NCI-H146 treated with DMSO at 0.1 percent for 48 hours (cell line): ENCODE measurements around the gene RBM3.
"Not testable (repeated sequence)": the region's sequence is repeated elsewhere in the genome, so short reads cannot be mapped to it uniquely, and the experiment has no call there.

Source experiments
- DNase-seq: peaks from one replicate; lab custom pipeline; 2025; ENCODE audit not compliant: unreplicated experiment; lab: John Stamatoyannopoulos, UW

RBM3 gene

DNA sequence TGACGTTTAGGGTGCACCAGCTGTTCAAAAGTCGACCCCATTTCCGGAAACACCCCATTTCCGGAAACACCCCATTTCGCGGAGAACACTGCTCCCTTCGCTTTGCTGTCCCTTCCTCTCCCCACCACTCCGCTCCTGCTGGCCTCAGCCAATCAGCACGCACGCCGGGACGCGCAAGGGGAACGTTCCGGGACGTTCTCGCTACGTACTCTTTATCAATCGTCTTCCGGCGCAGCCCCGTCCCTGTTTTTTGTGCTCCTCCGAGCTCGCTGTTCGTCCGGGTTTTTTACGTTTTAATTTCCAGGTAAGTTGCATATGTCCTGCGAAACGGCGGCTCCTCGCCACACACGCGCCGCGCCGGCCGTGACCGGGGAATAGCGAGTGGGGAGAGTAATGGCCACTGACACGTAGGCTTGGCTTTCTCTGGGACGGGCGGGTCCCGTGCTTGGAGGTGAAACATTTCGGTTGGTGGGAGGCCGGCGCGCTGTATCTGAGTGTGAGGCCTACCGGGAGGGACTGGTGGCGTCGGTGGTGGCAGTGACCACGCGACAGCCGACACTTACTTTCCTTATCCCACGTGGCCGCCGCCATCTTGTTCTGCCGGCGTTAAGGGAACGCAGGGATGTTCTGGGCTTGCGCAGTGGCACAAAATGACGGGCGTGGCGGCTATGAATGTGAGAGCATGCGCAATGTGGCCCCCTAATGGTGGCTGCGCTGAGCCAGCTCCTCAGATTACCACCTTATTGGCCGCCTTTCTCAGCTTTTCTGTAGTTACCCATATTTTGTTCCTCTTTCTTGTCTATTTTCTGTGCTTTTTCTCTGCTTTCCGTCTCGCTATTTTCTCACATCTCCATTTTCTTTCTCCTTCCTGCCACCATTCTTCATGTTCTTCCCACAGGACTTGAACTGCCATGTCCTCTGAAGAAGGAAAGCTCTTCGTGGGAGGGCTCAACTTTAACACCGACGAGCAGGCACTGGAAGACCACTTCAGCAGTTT is at the start of gene RBM3:
RBM3 (plus strand) TSS at position 215 of the 997 bp plus-strand sequence; CDS start at position 912, 697 bp downstream.
- DNase-seq, result peak; percentile 88

DNA sequence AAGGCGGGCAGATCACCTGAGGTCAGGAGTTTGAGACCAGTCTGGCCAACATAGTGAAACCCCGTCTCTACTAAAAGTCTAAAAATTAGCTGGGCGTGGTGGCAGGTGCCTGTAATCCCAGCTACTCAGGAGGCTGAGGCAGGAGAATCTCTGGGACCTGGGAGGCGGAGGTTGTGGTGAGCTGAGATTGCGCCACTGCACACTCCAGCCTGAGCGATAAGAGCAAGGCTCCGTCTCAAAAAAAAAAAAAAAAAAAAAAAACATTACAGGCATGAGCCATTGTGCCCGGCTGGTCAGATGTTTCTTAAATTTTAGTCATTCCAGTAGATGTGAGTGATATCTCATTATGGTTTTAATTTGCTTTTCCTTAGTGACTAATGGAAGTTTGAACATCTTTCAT is 48.4 kb upstream of the RBM3 start:
- not testable (repeated sequence) for DNase-seq

DNA sequence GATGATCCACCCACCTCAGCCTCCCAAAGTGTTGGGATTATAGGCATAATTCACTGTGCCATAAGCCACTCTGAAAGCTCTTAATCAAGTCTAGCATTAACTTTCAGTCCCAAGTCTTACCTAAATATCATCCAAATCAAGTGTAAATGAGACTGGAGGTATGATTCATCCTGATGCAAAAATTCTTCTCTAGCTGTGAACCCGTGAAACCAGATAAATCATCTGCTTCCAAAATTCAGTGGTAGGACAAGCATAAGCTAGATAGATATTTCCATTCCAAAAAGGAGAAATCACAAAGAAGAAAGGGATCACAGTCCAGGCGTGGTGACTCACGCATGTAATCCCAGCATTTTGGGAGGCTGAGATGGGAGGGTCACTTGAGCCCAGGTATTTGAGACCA is 43.5 kb upstream of the RBM3 start:
- no peak for DNase-seq

DNA sequence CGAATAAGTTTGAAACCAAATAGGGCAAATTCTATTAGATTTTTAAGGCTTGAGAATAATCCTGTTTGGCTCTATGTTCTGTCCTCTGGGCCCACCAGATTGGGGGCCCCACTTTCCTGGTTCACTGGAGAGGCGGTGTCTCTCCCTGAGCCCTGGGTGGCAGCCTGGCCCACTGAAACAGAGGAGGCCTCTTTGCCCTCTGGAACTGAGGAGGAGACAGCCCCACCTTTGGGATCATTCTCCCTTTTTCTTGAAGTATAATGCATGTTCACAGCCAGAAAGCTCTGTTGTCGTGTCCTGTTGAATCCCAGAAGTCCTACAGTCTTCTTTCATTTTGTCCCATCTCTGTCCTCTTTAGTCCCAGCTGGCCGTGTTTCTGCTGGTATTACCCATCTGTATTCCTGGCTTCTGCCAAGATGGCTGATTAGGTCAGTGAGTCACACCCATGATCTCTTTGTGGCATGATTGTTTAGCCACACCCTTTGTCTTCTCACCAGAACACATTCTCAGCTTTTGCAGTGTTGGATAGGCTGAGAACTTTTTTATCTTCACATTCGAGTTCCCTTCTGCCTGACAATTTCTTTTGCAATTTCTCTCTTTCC is 42.8 kb upstream of the RBM3 start:
- DNase-seq, result no peak

DNA sequence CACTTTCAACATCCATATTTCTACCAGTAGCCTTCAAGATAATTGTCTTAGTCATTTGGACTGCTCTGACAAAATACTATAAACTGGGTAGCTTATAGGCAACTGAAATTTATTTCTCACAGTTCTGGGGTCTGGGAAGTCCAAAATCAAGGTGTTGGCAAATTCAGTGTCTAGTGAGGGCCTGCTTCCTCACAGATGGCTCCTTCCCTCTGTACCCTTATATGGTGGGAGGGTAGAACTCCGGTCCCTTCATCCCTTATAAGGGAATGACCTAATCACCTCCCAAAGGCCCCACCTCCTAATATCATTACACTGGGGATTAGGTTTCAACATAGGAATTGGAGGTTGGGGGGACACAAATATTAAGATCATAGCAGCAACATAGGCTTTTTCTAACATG is 42.1 kb upstream of the RBM3 start:
- no peak for DNase-seq

DNA sequence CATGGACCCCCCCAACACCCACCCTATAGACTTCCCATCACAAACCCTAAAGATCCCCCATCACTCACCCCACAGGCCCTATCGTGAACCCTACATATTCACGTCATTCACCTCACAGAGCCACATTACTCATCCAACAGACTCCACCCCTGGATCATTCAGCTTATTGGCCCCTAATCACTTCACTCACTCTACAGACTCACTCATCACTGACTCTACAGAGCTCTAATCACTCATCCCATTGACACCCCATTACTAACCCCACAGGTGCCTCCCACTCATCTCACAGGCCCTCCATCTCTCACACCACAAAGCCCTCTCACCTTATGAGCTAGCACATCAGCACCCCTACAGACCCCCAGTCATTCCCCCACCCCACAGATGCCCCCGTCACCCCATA is 41.1 kb upstream of the RBM3 start:
- DNase-seq, result no peak

DNA sequence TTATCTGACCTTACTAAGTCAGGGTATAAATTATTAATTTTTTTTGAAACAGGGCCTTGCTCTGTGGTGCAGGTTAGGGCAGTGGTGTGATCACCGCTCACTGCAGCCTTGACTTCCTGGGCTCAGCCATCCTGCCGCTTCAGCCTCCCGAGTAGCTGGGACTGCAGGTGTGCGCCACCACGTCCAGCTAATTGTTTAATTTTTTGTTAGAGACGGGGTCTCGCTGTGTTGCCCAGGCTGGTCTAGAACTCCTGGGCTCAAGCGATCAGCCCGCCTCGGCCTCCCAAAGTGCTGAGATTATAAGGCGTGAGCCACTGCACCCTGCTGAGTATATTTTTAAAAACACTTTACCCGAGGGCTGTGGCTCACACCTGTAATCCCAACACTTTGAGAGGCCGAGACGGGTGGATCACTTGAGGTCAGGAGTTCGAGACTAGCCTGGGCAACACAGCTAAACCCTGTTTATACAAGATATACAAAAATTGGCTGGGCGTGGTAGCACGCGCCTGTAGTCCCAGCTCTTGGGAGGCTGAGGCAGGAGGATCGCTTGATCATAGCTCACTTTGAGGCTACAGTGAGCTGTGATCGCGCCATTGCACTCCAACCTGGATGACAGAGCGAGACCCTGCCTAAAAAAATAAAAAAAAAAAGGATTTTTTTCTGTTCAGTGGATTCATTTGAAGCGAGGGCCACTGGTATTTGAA is 35.5 kb upstream of the RBM3 start:
- no peak for DNase-seq

DNA sequence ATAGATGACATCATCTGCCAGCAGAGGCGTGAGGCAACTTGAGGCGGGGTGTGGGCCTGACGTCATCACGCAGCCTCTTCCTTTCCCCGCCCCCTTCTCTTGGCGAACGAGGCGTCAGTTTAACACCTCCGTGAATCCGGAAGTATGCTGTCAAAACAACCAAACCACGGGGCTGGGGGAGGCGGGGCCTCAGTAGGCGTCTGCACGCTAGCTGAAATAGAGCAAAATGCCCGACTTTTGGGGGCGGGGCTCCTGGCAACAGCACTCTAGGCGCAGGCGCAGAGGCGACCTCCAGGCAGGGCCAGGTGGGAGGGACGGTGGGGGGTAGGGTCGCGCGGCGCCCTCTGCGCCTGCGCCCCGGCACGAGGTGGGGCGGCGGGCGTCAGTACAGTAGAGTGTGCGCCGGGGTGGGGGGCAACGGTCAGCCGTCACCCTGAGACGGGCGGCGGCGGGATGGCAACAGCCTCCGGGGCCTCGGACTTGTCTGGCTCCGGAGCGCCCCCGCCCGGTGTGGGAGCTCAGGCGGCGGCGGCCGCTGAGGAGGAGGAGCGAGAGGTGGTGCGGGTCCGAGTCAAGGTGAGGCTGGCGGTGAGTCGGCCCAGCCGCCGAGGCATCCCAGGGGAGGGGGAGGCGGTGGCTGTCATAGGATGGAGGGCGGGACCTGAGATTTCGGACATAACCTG is 34.8 kb upstream of the RBM3 start, which contains the start of gene TBC1D25:
TBC1D25 (plus strand) TSS at position 370 of the 683 bp plus-strand sequence; CDS start at position 454, 84 bp downstream.
- peak; percentile 93 for DNase-seq

DNA sequence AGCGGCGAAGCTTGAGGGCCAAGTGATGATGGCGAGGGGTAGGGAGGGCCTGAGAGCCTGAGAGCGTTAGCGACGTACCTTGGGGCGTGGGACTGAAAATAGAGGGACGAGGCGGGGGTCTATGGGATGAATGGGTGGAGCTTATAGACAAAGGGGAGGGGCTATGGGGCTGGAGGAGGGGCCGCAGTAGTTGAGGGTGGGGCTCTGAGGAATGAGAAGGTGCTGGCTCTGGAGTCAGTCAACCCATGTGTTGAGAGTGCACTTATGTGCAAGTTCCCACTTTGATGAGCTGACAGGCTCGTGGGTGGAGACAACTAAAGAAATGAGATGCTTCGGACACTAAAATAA is 34.3 kb upstream of the RBM3 start:
- peak; percentile 66 for DNase-seq

DNA sequence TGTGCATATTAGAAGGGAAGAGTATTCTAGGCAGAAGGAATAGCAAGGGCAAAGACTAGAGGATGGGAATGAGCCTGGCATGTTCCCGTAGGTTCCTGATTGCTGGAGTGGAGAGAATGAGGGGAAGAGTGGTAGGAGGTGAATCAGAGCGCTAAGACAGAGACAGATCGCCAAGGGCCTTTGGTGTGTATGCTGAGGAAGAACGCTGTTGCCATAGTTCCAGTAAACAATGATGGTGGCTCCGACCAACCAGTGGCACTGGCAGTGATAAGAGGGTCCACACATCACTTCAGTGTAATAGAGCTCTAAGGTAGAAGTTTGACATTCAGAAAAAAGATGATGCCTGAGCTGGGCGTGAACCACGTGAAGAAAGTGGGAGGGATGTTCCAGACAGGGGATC is 33.8 kb upstream of the RBM3 start:
- DNase-seq, result no peak

DNA sequence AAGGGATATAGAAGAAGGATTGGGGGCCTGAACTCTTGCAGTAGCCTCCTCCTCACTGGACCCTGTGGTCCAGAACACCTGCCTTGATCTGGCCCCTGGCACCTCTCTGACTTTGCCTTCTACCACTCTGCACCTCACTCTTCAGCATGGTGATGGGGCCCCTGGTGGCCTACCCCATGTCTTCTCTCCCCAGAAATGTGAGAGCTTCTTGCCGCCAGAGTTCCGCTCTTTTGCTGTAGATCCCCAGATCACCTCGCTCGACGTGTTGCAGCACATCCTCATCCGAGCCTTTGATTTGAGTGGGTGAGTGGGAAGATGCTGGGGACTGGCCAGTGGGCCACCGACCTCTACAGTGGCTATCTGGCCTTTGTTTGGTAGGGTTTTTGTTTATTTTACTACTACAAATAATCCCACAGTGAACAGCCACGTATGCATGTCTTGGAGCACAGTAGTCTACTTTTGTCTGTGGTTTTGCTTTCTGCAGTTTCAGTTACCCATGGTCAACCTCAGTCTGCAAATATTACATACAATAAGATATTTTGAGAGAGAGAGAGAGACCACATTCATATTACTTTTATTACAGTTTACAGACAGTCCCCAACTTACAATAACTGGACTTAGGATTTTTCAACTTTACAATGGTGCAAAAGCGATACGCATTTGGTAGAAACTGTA is 33.0 kb upstream of the RBM3 start:
- DNase-seq, result no peak

DNA sequence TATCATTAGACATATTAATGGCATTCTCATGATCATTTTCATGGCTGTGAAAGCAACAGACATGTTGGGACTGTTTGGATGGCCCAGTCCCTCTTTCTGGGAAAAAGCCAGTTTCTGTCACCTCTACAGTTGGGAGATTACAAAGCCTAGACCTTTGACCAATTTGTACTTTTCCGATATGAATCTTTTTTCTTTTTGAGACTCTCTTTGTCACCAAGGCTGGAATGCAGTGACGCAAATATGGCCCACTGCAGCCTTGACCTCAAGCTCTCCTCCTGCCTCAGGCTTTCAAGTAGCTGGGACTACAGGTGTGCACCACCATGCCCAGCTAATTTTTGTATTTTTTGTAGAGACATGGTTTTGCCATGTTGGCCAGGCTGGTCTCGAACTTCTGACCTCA is 25.4 kb upstream of the RBM3 start:
- no peak for DNase-seq

DNA sequence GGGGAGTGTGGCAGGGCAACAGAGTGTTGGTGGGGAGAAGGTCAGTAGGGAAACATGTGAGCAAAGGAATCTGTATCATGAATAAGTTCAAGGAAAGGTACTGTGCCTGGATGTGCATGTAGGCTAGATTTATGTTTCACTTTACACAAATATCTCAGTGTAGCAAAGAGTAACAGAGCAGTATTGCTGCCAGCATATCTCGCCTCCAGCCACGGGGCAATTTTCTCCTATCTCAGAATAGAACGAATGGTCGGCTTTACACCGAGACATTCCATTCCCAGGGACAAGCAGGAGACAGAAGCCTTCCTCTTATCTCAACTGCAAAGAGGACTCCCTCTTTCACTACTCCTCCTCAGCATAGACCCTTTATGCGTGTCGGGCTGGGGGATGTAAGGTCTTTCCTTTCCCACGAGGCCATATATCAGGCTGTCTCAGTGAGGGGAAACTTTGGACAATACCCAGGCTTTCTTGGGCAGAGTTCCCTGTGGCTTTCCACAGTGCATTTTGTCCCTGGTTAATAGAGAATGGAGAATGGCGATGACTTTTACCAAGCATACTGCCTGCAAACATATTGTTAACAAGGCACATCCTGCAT is 18.5 kb upstream of the RBM3 start:
- not testable (repeated sequence) for DNase-seq

DNA sequence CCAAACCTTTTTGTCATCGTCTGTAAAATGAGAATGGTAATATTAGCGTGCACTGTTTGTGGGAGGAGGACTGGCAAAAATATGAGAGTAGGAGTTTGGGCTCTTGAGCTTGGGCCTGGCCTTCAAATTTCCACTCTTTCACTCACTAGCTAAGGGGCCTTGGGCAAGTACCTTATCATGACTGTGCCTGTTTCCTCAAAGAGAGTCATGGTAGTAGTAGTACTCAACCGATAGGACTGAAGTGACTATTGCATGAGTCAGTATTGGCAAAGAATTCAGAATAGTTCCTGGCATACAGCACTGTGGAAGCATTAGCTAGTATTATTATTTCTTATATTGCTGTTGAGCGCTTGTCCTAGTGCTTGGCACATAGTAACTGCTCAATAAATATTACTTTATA is 16.0 kb upstream of the RBM3 start:
- no peak for DNase-seq

DNA sequence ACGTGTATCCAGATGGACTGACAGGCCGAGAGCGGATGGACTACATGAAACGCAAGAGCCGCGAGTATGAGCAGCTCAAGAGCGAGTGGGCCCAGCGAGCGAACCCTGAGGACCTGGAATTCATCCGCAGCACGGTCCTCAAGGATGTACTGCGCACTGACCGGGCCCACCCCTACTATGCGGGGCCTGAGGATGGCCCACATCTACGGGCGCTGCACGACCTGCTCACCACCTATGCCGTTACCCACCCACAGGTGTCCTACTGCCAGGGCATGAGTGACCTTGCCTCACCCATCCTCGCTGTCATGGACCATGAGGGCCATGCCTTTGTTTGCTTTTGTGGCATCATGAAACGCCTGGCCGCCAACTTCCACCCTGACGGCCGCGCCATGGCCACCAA is 14.6 kb upstream of the RBM3 start:
- DNase-seq, result no peak

DNA sequence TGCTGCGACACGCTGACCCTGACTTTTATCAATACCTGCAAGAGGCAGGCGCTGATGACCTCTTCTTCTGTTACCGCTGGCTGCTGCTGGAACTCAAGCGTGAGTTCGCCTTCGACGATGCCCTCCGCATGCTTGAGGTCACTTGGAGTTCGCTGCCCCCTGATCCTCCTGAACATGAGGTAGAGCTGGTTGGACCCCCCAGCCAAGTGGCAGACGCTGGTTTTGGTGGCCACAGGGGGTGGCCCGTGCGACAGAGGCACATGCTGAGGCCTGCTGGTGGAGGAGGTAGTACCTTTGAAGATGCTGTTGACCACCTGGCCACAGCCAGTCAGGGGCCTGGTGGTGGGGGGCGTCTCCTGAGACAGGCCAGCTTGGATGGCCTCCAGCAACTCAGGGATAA is 14.2 kb upstream of the RBM3 start:
- no peak for DNase-seq

DNA sequence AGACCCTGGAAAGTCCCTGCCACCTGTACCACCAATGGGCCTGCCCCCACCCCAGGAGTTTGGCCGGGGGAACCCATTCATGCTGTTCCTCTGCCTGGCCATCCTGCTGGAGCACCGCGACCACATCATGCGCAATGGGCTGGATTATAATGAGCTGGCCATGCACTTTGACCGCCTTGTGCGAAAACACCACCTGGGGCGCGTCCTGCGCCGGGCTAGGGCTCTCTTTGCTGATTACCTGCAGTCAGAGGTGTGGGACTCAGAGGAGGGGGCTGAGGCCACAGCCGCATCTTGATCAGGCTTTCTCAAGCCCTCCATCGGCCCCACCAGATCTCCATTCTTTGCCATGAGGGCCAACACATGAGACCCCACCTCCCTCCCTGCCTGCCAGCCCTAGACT is 13.6 kb upstream of the RBM3 start:
- no peak for DNase-seq

DNA sequence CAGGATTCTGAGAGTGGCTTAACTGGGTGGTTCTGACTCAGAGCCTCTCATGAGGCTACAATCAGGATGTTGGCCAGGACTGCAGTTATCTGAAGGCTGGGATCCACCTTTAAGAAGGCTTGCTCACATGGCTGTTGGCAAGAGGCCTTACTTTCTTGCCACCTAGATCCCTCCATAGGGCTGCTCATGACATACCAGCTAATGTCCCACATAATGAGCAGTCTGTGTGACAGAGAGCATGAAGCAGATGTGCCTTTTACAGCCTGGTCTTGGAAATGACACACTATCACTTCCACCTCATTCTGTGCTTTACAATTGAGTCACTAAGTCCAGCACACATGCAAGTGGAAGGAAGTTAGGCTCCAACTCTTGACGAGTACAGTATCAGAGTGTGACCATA is 4.3 kb upstream of the RBM3 start:
- DNase-seq, result no peak

DNA sequence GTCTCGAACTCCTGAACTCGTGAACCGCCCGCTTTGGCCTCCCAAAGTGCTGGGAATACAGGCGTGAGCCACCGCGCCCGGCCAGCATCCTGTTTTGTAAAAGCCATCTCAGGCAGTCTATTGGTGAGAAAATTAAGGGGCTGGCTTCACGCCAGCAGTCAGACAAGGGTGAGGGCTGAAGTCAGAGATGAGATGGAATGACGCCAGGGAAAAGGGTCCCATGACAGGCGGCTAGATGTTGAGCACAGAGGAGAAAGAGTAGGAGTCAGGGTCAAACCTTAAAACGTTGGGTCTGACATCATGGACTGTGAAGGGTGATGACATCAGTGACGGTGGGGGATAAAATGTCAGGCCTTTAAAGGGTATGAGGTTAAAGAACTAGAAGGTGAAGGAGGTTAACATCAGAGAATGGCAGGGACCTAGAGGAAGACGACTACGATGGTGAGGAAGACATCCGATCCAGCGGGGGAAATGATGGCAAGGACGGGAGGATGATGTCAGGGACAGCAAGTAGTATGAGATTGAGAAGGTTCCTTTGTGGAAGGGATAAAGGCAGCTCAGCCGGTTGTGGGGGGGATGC is 504 bp upstream of the RBM3 start:
- DNase-seq, result peak; percentile 69

DNA sequence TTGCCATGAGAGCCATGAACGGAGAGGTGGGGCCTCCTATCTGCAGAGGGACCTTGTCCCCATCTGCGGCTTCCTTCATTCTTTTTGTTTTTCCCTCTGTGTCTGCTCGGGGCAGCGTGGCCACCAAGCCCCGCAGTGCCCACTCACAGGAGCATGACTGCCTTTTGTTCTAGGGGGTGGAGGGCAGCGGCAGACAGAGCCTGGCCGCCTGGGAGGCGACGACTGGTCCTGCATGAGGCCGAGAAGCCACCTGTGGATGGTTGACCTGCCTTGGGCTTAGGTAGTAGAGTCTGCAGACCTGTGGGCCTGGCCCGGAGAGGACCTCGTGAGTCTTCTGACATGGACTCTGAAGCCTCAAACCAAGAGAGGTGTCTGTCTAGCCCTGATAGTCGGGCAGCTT is 1.4 kb downstream of the RBM3 start:
- DNase-seq, result no peak
